HepG2 (cell line): ENCODE measurements around the gene GCN1. TPM values are rescaled to one million over a fixed set of nuclear protein-coding genes. Genes with fewer than 3 reads are reported as not detected.
A peak's percentile ranks its signal among the peaks of the same experiment; 100 is the strongest.

Experiments used
- AGO1 ChIP-seq: fragments of 200-400 bp; formaldehyde crosslinking; IDR thresholded peaks from 2 replicates; pipeline ENCODE4 v1.6.1; 2017; ENCODE audit warnings: mild to moderate bottlenecking, low read depth, low read length, moderate library complexity; ENCODE audit not compliant: poor library complexity, severe bottlenecking
- FLYWCH1 ChIP-seq: sonication (generic); formaldehyde crosslinking; IDR thresholded peaks from 2 replicates; pipeline ENCODE4 v1.8.1; 2023; ENCODE audit warnings: mild to moderate bottlenecking, missing genetic modification reagents
- FOSL2 ChIP-seq: sonication (generic); formaldehyde crosslinking; IDR thresholded peaks from 2 replicates; pipeline ENCODE4 v1.4.0; 2020; ENCODE audit warnings: missing genetic modification reagents
- FOXA1 ChIP-seq, 2 experiments: fragments of 450-650 bp in 1 of 2; sonication (generic) in 1 of 2; formaldehyde crosslinking in 1 of 2; IDR thresholded peaks; 2 replicates each; pipeline versions ENCODE4 v1.4.0 to v1.6.1; 2016 to 2020; ENCODE audit warnings: missing genetic modification reagents in 1 of 2
- FOXC1 ChIP-seq: sonication (generic); formaldehyde crosslinking; IDR thresholded peaks from 2 replicates; pipeline ENCODE4 v1.8.0; 2022; ENCODE audit warnings: mild to moderate bottlenecking, missing genetic modification reagents, borderline replicate concordance
- HHEX ChIP-seq: IDR thresholded peaks from 2 replicates; pipeline ENCODE4 v1.6.1; 2016; ENCODE audit warnings: control low read depth
- MTA1 ChIP-seq: sonication (generic); formaldehyde crosslinking; IDR thresholded peaks from 2 replicates; pipeline ENCODE4 v1.4.0; 2020; ENCODE audit warnings: missing genetic modification reagents, mild to moderate bottlenecking, borderline replicate concordance
- ZC3H13 ChIP-seq: sonication (generic); formaldehyde crosslinking; IDR thresholded peaks from 2 replicates; pipeline ENCODE4 v1.8.1; 2023; ENCODE audit warnings: mild to moderate bottlenecking, missing genetic modification reagents, moderate library complexity
- ZNF224 ChIP-seq: sonication (generic); formaldehyde crosslinking; IDR thresholded peaks from 2 replicates; pipeline ENCODE4 v1.5.0; 2020; ENCODE audit warnings: mild to moderate bottlenecking, missing genetic modification reagents
- ZNF468 ChIP-seq: sonication (generic); formaldehyde crosslinking; IDR thresholded peaks from 2 replicates; pipeline ENCODE4 v1.8.0; 2022; ENCODE audit warnings: mild to moderate bottlenecking, moderate library complexity, missing genetic modification reagents
- ZNF510 ChIP-seq: sonication (generic); formaldehyde crosslinking; IDR thresholded peaks from 2 replicates; pipeline ENCODE4 v1.4.0; 2020; ENCODE audit warnings: low read depth, mild to moderate bottlenecking, missing genetic modification reagents
- ZNF570 ChIP-seq: sonication (generic); formaldehyde crosslinking; IDR thresholded peaks from 2 replicates; pipeline ENCODE4 v1.4.0; 2020; ENCODE audit warnings: mild to moderate bottlenecking, missing genetic modification reagents, borderline replicate concordance
- ZNF766 ChIP-seq: sonication (generic); formaldehyde crosslinking; IDR thresholded peaks from 2 replicates; pipeline ENCODE4 v1.5.0; 2020; ENCODE audit warnings: missing genetic modification reagents, borderline replicate concordance
- ZNF879 ChIP-seq: sonication (generic); formaldehyde crosslinking; IDR thresholded peaks from 2 replicates; pipeline ENCODE4 v1.8.1; 2023; ENCODE audit warnings: missing genetic modification reagents
- polyA plus RNA-seq, 8 experiments: library from polyadenylated mRNA; depleted of rRNA in 3 of 8; stranded (reverse) in 7 of 8; unstranded in 1 of 8; fragments of >200 nt; fragmentation: Illumina TruSeq in 4 of 8; extraction: Trizol in 4 of 8; gene quantifications; 2 replicates each; pipeline versions ENCODE4 v1.2.1 to v1.2.3, GENCODE V29; 2011 to 2016; ENCODE audit warnings: low read depth in 4 of 8, missing spikeins in 1 of 8, mixed read lengths in 1 of 8; ENCODE audit not compliant: insufficient read depth in 1 of 8
- total RNA-seq, 5 experiments: library from RNA; depleted of rRNA; stranded (reverse); fragments of >200 nt; fragmentation: Illumina TruSeq; extraction: Trizol; gene quantifications; 2 replicates each; pipeline ENCODE4 v1.2.3, GENCODE V29; 2016; ENCODE audit warnings: low read depth in 1 of 5
- TF ChIP-seq, protein P1 (sequence below): sonication (generic); formaldehyde crosslinking; IDR thresholded peaks from 2 replicates; pipeline ENCODE4 v1.5.1; 2020; ENCODE audit warnings: mild to moderate bottlenecking, missing genetic modification reagents, moderate library complexity
- TF ChIP-seq, protein P2 (sequence below): sonication (generic); formaldehyde crosslinking; IDR thresholded peaks from 2 replicates; pipeline ENCODE4 v1.8.1; 2023; ENCODE audit warnings: mild to moderate bottlenecking, inconsistent platforms, moderate library complexity, missing genetic modification reagents, borderline replicate concordance
- TF ChIP-seq, protein P3 (sequence below): sonication (generic); formaldehyde crosslinking; IDR thresholded peaks from 2 replicates; pipeline ENCODE4 v1.4.0; 2020; ENCODE audit warnings: missing genetic modification reagents
- TF ChIP-seq, protein P4 (sequence below): sonication (generic); formaldehyde crosslinking; IDR thresholded peaks from 2 replicates; pipeline ENCODE4 v1.4.0; 2020; ENCODE audit warnings: missing genetic modification reagents, borderline replicate concordance

The GCN1 gene
- total and polyA plus RNA-seq, 2 of the 13 experiments (the other 11 are each of a cell fraction or from before 2014, with no cell fraction given), result 58.2 to 83.0 TPM

DNA sequence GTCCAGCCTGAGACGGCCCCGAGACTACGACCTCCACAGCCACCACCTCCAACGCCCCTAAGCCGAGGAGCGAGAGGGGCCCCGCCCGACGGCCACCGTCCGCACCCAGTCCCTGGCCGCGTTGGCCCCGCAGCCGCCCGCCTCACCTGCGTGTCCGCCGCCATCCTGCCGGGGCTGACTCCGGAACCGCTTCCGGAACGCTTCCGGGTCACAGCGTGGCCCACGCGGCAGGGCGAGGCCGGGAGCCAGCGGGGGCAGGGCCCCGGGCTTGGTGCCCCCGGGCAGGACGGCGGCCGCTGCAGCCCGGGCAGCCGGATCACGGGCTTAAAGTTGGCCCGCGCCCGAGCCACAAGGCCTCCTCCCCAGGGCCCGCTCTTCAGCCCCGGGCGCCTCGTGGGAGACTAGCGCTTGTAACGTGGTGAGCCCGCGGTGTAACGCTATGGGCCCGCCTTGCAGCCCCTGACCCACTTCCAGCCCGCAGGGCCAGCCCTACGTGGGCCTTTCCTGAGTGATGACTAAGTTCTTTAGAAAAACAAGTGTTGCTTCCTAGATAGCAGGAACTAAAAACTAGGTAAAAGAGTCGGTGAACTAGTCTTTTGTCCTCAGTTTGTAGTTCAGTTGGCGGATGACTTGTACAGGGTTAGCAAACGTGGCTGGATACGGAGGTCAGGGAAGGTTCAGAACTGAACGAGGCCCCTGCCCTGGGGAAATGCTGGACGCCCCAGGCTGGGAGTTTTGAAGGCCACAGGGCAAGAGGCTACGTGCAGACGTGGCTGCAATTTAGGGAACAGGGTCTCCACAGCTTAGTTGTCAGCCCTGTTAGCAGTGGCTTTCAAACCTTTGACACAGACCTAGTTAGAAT is at the start of gene GCN1 (continued):
- TF ChIP-seq FOSL2 (CRISPR knock-in tag) (peak; percentile 55; the same call in 1 of the 2 replicates), HHEX (CRISPR knock-in tag) (no peak), ZNF224 (CRISPR knock-in tag) (peak; percentile 46; the same call in 1 of the 2 replicates), FOXA1 (IDR thresholded peaks at IDR 0.05) (no peak), FOXA1 (CRISPR knock-in tag; IDR thresholded peaks at IDR 0.05) (peak; percentile 26; the same call in 1 of the 2 replicates), ZNF879 (CRISPR knock-in tag) (peak; percentile 84; the same call in 1 of the 2 replicates), ZC3H13 (CRISPR knock-in tag) (peak; percentile 22; the same call in 1 of the 2 replicates), MTA1 (CRISPR knock-in tag) (peak; percentile 67; the same call in 1 of the 2 replicates), ZNF570 (CRISPR knock-in tag) (no peak), ZNF766 (CRISPR knock-in tag) (no peak; the same call in none of the 2 replicates), AGO1 (peak; percentile 97), FOXC1 (peak; percentile 39; the same call in 1 of the 2 replicates), ZNF468 (CRISPR knock-in tag) (peak; percentile 79; the same call in 1 of the 2 replicates), ZNF510 (CRISPR knock-in tag) (peak; percentile 35; the same call in 1 of the 2 replicates), FLYWCH1 (CRISPR knock-in tag) (0 out of 2 replicates have a peak, but pooled peaks have one; percentile 53)
- TF ChIP-seq, protein P1, sequence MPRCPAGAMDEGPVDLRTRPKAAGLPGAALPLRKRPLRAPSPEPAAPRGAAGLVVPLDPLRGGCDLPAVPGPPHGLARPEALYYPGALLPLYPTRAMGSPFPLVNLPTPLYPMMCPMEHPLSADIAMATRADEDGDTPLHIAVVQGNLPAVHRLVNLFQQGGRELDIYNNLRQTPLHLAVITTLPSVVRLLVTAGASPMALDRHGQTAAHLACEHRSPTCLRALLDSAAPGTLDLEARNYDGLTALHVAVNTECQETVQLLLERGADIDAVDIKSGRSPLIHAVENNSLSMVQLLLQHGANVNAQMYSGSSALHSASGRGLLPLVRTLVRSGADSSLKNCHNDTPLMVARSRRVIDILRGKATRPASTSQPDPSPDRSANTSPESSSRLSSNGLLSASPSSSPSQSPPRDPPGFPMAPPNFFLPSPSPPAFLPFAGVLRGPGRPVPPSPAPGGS (CRISPR knock-in tag), result peak; percentile 67
- TF ChIP-seq, protein P2, sequence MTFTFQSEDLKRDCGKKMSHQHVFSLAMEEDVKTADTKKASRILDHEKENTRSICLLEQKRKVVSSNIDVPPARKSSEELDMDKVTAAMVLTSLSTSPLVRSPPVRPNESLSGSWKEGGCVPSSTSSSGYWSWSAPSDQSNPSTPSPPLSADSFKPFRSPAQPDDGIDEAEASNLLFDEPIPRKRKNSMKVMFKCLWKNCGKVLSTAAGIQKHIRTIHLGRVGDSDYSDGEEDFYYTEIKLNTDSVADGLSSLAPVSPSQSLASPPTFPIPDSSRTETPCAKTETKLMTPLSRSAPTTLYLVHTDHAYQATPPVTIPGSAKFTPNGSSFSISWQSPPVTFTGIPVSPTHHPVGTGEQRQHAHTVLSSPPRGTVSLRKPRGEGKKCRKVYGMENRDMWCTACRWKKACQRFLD (CRISPR knock-in tag), result peak; percentile 70; the same call in 1 of the 2 replicates
- TF ChIP-seq, protein P3, sequence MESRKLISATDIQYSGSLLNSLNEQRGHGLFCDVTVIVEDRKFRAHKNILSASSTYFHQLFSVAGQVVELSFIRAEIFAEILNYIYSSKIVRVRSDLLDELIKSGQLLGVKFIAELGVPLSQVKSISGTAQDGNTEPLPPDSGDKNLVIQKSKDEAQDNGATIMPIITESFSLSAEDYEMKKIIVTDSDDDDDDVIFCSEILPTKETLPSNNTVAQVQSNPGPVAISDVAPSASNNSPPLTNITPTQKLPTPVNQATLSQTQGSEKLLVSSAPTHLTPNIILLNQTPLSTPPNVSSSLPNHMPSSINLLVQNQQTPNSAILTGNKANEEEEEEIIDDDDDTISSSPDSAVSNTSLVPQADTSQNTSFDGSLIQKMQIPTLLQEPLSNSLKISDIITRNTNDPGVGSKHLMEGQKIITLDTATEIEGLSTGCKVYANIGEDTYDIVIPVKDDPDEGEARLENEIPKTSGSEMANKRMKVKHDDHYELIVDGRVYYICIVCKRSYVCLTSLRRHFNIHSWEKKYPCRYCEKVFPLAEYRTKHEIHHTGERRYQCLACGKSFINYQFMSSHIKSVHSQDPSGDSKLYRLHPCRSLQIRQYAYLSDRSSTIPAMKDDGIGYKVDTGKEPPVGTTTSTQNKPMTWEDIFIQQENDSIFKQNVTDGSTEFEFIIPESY (CRISPR knock-in tag), result no peak
- TF ChIP-seq, protein P4, sequence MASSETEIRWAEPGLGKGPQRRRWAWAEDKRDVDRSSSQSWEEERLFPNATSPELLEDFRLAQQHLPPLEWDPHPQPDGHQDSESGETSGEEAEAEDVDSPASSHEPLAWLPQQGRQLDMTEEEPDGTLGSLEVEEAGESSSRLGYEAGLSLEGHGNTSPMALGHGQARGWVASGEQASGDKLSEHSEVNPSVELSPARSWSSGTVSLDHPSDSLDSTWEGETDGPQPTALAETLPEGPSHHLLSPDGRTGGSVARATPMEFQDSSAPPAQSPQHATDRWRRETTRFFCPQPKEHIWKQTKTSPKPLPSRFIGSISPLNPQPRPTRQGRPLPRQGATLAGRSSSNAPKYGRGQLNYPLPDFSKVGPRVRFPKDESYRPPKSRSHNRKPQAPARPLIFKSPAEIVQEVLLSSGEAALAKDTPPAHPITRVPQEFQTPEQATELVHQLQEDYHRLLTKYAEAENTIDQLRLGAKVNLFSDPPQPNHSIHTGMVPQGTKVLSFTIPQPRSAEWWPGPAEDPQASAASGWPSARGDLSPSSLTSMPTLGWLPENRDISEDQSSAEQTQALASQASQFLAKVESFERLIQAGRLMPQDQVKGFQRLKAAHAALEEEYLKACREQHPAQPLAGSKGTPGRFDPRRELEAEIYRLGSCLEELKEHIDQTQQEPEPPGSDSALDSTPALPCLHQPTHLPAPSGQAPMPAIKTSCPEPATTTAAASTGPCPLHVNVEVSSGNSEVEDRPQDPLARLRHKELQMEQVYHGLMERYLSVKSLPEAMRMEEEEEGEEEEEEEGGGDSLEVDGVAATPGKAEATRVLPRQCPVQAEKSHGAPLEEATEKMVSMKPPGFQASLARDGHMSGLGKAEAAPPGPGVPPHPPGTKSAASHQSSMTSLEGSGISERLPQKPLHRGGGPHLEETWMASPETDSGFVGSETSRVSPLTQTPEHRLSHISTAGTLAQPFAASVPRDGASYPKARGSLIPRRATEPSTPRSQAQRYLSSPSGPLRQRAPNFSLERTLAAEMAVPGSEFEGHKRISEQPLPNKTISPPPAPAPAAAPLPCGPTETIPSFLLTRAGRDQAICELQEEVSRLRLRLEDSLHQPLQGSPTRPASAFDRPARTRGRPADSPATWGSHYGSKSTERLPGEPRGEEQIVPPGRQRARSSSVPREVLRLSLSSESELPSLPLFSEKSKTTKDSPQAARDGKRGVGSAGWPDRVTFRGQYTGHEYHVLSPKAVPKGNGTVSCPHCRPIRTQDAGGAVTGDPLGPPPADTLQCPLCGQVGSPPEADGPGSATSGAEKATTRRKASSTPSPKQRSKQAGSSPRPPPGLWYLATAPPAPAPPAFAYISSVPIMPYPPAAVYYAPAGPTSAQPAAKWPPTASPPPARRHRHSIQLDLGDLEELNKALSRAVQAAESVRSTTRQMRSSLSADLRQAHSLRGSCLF (CRISPR knock-in tag), result no peak
